Fibroblast of the aortic adventitia (primary cell): Measurements from ENCODE around the gene ALOX5AP. TPM values are rescaled to one million over a fixed set of nuclear protein-coding genes. Genes with fewer than 3 reads are reported as not detected.

Source experiments
- DNase-seq: peaks from one replicate; pipeline ENCODE4 v3.0.0-alpha.2; 2010; ENCODE audit warnings: low read depth
- H3K4me3 ChIP-seq: 2 replicates; pipeline ENCODE4 v1.5.1; 2011; ENCODE audit warnings: low read depth, mild to moderate bottlenecking, control low read depth, low read length, moderate library complexity
- CTCF ChIP-seq: IDR thresholded peaks from 2 replicates; pipeline ENCODE4 v1.5.1; 2011; ENCODE audit warnings: mild to moderate bottlenecking, low read length, control low read depth, inconsistent platforms; ENCODE audit not compliant: insufficient read depth
- total RNA-seq: library from RNA; depleted of rRNA; stranded (reverse); fragments of >200 nt; gene quantifications from 2 replicates; pipeline ENCODE4 v1.2.3, GENCODE V29; 2012; ENCODE audit warnings: low replicate concordance

Gene ALOX5AP
- total RNA-seq, 1 donor: not detected

- TF ChIP-seq CTCF: no peak
- no peak overlapping the region for H3K4me3 ChIP-seq
- DNase-seq: no peak
Observed at GRCh38 chr13:30704596-30704995, 30.7 kb upstream of the ALOX5AP start.

GRCh38 chr13:30705680-30706079, 29.7 kb upstream of the ALOX5AP start:
- no peak for DNase-seq
- TF ChIP-seq CTCF: no peak
- H3K4me3 ChIP-seq: no peak overlapping the region

GRCh38 chr13:30708541-30708940, 26.8 kb upstream of the ALOX5AP start:
- TF ChIP-seq CTCF: no peak
- peak; percentile 70 for DNase-seq
- no peak overlapping the region for H3K4me3 ChIP-seq

- no peak for DNase-seq
- H3K4me3 ChIP-seq: no peak overlapping the region
- no peak for TF ChIP-seq CTCF
Observed at GRCh38 chr13:30710442-30710841, 24.9 kb upstream of the ALOX5AP start.

- no peak for TF ChIP-seq CTCF
- DNase-seq: peak; percentile 32
- H3K4me3 ChIP-seq: no peak overlapping the region
Observed at GRCh38 chr13:30711375-30711774, 24.0 kb upstream of the ALOX5AP start.

GRCh38 chr13:30711837-30712236, 23.5 kb upstream of the ALOX5AP start:
- H3K4me3 ChIP-seq: no peak overlapping the region
- no peak for TF ChIP-seq CTCF
- DNase-seq: no peak
